GM13976 (cell line): ENCODE measurements around the gene DLEC1.

Experiments
- DNase-seq: peaks from one replicate; pipeline ENCODE4 v3.0.0; 2012; ENCODE audit warnings: low spot score
- CTCF ChIP-seq: IDR thresholded peaks from 2 replicates; pipeline ENCODE4 v1.5.1; 2012; ENCODE audit warnings: borderline replicate concordance, mild to moderate bottlenecking; ENCODE audit not compliant: insufficient read depth; ENCODE audit errors: extremely low read depth, missing control alignments, control extremely low read depth
- in situ Hi-C: fragments of 300-500 bp; cut with MboI; formaldehyde crosslinking; loops from one replicate; pipeline ENCODE4 v1.12.0; 2022; ENCODE audit warnings: low sequenced_read_pairs, mixed read lengths, inconsistent platforms; ENCODE audit not compliant: unreplicated experiment

The DLEC1 gene

DNA sequence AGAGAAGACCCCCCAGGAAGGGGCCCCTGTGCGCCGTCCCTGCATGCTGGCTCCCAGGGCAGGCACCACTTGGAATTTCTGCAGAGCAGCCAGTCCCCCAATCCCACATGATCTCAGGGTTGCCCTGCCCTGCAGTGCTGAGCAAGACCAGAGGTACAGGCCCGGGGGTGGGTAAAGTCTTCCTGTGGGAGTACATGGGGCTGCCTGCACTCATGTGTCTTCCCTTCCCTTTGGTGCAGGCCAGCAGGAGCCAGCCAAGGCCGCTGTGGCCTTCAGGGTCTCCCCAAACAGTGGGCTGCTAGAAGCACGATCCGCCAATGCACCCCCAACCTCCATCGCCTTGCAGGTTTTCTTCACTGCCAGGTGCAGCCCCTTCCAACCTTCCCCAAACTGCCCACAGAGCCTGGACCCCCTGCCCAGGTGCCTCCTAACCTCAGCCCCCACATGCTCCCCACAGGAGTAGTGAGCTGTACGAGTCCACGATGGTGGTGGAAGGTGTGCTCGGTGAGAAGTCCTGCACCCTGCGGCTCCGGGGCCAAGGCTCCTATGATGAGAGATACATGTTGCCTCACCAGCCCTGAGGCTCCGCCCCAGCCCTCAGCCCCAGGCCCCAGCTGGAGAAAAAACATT lies 82.9 kb downstream of the DLEC1 start:
- in situ Hi-C loops, result no loop called here
- no peak for DNase-seq
- TF ChIP-seq CTCF, result no peak

DNA sequence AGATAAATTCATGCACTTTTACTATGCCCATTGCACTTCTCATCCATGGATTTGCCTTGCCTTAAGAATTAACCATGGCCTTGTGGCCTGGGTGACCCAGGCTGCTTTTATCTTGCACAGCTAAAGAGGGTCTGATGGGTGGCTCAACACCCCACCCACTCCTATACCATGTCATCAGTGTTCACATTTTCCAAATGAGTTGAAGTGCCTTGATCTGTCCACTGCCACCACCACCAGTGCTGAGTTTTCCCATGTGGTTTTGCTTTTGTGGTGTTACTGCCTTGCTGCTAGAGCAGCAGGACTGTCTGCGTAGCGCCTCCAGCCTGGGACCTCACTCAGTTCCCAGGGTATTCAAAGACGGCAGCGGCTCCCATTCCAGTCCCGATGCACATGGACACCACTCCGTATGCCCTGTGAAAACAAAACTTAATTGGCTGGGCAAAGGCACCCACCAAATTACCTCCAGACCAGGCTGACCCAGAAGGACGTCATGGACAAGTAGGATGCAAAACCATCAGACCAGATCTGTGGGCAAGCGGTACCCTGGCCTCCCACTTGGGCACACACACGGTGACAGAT lies 83.8 kb downstream of the DLEC1 start:
- TF ChIP-seq CTCF, result no peak
- in situ Hi-C loops, result no loop called here
- no peak for DNase-seq

GRCh38 chr3:38124324-38125122 lies 85.5 kb downstream of the DLEC1 start:
- no peak for TF ChIP-seq CTCF
- no peak for DNase-seq
- in situ Hi-C loops, result loop anchor here (25.0 kb wide), 1 partner anchor 363 kb away; the partner anchor contains the start of gene EXOG

DNA sequence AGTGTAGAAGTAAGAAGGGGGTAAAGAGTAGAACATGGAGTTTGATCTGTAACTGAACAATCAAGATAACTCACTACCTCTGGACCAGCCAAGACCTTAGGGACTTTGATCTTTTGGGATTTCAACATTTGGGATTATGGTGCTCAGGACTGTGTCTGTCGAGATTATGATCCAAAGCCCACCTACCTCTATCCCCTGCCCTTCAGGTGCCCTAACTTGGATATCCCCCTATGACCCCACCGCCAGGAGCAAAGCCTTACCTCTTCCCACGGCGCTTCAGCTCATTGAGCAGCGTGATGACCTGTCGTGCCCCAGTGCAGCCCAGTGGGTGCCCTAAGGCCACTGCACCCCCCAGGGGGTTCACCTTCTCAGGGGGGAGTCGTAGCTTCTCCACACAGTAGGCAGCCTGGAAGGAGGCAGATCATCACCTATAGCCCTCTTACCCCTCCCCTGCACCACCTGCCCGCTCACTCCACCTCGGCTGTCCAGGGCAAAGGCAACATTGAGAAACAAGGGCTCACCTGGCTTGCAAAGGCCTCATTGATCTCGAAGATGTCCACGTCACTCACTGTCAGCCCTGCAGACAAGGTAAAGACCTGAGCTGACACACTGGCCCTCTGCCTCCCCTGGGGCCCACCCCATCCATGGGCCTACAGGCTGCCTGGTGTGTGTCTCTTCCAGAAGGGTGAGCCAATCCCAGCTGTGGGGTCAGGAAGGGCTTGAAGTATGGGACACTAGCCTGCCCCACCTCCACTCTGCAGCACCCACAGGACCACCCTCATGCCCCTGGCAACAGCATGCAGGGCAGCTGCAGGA lies 86.5 kb downstream of the DLEC1 start:
- in situ Hi-C loops, result loop anchor here (25.0 kb wide), 1 partner anchor 362 kb away; the partner anchor contains the start of gene EXOG
- TF ChIP-seq CTCF, result no peak
- no peak for DNase-seq

DNA sequence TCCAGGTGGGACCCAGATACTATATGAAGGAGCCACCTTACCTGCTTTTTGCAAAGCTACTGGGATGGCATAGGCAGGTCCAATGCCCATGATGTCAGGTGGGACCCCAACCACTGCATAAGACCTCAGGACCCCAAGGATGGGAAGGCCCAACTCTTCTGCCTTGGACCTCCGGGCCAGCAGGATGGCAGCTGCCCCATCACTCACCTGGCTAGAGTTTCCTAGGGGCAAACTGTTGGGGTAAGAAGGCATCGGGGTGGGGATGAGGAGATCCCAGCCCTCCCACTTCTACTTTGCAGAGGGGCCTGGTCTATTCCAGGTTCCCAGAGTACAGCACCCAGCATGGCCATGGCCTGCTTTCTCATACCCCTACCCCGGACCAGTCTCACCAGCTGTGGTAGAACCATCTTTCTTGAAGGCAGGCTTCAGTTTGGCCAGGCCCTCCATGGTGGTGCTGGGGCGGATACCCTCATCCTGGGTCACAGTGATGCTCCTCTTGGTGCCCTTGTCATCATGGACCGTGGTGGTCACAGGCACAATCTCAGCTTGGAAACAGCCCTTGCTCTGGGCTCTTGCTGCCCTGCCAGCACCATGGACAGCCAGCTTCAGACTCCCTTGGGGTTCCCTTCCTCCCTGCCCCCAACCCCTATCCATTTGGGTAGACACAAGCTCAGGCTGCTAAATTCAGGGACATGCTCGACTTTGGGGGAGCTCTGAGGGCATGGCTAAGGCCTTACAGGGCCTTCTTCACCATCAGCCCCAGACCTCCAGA lies 87.3 kb downstream of the DLEC1 start:
- no peak for TF ChIP-seq CTCF
- DNase-seq, result no peak
- in situ Hi-C loops, result loop anchor here (25.0 kb wide), 1 partner anchor 361 kb away; the partner anchor contains the start of gene EXOG
